COR-L47 (cell line): ENCODE measurements around the gene NEUROG2.
"Not testable (repeated sequence)": the region's sequence is repeated elsewhere in the genome, so short reads cannot be mapped to it uniquely, and the experiment has no call there.

Experiments
- DNase-seq: peaks from one replicate; lab custom pipeline; 2025; lab: John Stamatoyannopoulos, UW

The NEUROG2 gene

GRCh38 chr4:112516066-112516470 lies at the start of gene NEUROG2:
Gene NEUROG2, minus strand, starts transcription at chr4:112516180. Its CDS starts 705 bp downstream, at chr4:112515475.
- no peak for DNase-seq

DNA sequence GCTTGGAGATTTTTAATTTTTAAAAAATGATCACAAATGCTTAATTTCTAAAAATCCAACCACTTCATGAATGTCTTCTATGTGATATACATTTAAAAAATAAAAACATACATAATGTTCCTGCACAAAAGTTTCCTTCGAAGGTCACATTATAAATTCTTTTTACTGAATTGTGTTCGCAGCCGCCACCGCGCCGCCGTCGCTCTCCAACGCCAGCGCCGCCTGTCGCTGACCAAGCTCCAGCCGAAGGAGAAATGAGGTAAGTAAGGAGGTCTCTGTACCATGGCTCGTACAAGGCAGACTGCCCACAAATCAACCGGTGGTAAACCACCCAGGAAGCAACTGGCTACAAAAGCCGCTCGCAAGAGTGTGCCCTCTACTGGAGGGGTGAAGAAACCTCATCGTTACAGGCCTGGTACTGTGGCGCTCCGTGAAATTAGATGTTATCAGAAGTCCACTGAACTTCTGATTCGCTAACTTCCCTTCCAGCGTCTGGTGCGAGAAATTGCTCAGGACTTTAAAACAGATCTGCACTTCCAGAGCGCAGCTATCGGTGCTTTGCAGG lies 48.8 kb upstream of the NEUROG2 start:
- no peak for DNase-seq

GRCh38 chr4:112563431-112564200 lies 47.6 kb upstream of the NEUROG2 start:
- DNase-seq: no peak

DNA sequence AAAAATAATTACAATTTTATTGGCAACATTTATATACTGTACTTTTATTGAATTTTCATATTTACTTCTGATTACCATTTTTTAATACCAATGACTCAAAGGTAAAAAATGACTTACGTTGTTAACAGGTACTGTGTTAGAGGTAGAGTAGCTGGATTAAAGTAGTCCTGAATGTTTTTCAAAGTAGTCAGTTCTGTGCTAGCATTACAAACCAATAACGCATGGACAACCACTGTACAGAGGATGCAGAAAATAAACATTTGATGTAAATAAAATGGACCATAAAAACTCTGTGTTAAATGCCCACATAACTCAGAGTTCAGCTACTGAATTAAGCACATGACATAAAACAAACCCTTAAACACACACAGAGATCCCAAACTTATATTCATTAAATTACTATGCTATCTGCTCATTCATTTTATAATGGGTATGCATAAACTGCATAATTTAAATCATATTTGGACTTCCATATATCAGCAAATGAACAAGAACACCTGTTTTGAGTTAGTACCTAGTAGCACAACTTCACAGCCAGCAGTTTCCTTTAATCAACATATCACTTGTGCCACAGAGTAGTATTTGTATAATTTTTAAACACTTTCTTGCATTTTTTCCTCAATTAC lies 46.4 kb upstream of the NEUROG2 start:
- DNase-seq: no peak

DNA sequence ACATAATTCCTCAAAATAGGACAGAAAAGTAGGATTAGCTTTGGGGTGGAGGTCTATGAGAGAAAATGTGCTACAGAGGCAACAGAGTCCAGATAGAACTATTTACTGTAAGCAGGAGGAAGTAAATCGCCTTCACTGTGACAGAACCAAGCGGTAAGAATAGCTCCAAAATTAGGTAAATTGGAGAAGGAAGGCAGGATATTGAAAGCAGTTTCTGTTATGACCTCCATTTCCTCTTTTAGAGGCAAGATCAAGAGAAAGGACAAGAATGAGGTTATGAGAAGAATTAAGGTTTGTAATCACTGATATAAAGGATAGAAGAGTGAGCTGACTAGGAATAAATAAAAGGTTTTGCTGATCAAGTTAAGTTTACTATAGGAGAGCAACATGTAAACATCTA lies 44.1 kb upstream of the NEUROG2 start:
- no peak for DNase-seq

DNA sequence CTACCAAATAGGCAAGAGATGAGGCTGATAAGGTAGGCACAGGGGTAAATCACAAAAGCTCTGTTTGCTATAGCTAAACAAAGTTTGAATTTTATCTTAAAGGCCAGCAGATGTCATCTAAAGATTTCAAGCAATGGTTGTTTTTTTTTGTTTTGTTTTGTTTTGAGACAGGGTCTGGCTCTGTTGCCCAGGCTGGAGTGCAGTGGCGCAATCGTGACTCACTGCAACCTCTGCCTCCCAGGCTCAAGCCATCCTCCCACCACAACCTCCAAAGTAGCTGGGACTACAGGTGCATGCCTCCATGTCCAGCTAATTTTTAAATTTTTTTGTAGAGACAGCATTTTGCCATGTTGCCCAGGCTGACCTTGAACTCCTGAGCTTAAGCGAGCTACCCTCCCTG lies 43.1 kb upstream of the NEUROG2 start:
- no peak for DNase-seq

GRCh38 chr4:112557676-112558411 lies 41.9 kb upstream of the NEUROG2 start:
- no peak for DNase-seq

DNA sequence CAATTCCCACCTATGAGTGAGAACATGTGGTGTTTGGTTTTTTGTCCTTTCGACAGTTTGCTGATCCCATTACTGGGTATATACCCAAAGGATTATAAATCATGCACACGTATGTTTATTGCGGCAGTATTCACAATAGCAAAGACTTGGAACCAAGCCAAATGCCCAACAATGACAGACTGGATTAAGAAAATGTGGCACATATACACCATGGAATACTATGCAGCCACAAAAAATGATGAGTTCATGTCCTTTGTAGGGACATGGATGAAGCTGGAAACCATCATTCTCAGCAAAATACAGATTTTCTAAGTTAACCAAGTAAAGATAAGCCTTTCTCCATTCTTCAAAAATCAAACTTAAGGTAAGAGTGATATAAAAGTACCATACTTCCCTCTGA lies 38.3 kb upstream of the NEUROG2 start:
- DNase-seq: not testable (repeated sequence)

GRCh38 chr4:112552668-112553067 lies 36.7 kb upstream of the NEUROG2 start:
- no peak for DNase-seq

DNA sequence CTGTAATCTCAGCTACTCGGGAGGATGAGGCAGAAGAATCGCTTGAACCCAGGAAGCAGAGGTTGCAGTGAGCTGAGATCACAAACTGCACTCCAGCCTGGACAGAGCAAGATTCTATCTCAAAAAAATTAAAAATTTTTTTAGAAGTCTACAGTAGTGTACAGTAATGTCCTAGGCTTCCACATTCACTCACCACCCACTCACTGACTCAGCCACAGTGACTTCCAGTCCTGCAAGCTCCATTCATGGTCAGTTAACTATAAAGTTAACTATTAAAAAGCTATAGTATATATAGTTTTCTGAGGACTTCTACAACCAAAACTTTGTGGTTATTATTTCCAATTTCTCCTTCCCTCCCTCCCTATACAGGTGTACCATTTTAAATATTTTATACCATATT lies 34.7 kb upstream of the NEUROG2 start:
- no peak for DNase-seq

GRCh38 chr4:112546476-112546875 lies 30.5 kb upstream of the NEUROG2 start:
- DNase-seq: no peak

GRCh38 chr4:112545346-112545745 lies 29.4 kb upstream of the NEUROG2 start:
- no peak for DNase-seq

- no peak for DNase-seq
Observed at GRCh38 chr4:112540695-112541094, 24.7 kb upstream of the NEUROG2 start.

GRCh38 chr4:112536123-112536522 lies 20.1 kb upstream of the NEUROG2 start:
- no peak for DNase-seq

GRCh38 chr4:112532267-112532666 lies 16.3 kb upstream of the NEUROG2 start:
- no peak for DNase-seq

DNA sequence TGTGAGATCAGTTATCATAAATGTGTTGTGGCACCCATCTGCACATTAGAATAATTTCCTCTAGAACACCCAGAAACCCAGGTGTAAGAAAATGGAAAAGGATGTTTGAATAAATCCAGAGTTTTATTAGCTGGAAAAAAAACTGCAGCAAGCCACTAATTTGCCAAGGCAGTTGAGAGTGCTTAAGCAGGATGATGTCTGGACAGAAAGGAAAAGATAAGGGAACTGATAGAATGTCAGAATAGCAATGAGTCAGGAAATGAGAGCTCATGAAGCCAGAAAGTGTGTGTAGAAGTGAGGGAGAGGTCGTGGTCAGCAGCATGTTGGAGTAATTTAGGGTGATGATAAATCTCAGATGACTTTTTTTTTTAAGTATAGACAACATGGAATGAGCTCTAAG lies 15.2 kb upstream of the NEUROG2 start:
- no peak for DNase-seq

DNA sequence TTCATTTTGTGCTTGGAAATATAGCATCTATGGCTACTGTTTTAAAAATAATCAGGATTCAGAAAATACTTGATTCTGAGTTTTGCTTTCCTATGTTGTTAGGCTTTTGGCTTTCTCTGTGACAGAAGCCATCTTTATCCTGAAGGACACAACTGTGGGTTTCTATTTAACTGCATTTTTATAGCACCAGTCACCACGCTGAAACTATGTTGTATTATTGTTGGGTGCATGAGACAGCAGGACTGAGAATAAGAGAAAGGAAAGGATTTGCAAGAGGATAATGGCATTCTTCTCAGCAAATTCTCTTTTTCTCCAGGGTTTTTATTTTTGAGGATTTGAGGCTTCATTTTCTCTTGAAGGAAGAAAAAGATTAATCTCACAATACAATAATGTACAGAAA lies 10.1 kb upstream of the NEUROG2 start:
- no peak for DNase-seq

GRCh38 chr4:112523764-112524505 lies 8.0 kb upstream of the NEUROG2 start:
- peak; percentile 82 for DNase-seq

DNA sequence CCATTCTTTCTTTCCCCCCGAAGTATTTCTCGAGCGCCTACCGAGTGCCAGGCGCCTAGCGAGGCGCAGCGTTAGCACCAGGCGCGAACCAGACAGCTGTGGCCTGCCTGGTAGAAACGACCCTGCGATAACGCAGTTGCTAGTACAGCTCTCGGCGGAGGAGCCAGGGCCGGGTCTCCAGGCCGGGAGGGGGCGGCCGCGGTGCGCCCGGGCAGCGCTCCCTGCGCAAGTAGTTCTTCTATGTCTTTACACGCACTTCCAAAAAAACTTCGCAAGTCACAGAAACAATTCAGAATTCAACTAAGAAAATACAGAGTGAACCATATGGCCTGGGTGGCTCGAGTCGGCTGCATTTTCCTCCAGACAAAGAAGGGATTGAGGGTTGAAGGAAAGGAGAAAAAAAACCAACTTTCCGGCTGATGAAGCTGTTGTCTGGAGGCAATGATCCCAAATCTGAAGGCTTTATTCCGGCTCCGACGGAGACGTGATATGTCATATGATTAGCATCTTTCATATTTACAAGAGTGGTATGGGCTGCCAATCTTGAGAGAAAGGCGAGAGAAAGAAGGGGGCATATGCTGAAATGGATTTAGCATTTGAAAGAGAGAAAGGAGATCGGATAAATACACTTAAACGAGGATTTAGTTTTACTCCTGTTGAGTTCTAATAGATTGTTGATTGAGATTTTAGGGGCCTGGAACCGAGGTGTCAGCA lies 7.2 kb upstream of the NEUROG2 start:
- no peak for DNase-seq

DNA sequence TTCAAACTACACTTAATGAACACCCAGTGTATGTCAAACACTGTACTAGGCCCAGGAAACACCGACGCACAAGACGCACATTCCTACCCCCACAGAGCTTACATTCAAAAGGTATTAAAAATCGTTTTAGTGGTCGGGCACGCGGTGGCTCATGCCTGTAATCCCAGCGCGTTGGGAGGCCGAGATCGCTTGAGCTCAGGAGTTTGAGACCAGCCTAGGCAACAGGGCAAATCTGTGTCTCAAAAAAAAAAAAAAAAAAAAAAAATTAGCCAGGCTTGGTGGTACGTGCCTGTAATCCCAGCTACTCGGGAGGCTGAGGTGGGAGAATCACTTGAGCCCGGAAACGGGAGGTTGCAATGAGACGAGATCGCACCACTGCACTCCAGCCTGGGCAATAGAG lies 6.5 kb upstream of the NEUROG2 start:
- not testable (repeated sequence) for DNase-seq
